ENCODE measurements around the gene GJD2.

Gene GJD2

DNA sequence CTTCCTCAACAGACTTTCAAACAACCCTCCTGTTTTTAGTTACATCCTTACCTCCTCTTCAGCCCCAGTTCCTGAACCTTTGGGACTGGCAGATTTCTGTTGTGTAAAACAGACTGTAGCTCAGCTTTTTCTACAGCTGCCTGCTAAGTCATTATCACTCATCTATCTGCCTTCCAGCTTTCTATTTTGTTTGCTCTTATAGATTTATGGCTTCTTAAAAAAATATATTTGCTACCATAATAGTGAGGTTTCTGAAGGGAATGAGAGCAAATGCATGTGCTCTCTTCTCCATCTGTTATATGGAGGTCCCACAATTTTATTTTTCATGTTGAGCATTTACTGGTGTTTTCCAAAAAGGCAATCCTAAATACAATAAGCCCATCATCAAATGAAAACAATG, 18.2 kb upstream of the GJD2 start:
- no peak for DNase-seq

DNA sequence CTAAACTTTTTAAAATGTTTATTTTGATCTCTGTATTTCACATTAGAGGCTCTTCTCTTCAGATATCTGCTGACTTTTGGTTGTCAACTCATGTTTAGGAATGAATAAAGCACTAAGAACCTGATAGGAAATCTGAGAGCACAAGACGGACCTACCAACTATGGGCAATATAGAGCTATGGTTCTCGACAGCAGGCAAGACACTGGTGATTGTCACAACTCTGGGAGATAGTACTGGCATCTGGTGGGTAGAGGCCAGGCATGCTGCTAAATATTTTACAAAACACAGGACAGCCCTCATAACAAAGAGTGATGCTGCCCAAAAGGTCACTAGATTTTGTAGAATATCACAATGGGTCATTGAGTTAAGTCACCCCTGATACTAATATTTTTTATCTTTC, 17.5 kb upstream of the GJD2 start:
- no peak for DNase-seq

DNA sequence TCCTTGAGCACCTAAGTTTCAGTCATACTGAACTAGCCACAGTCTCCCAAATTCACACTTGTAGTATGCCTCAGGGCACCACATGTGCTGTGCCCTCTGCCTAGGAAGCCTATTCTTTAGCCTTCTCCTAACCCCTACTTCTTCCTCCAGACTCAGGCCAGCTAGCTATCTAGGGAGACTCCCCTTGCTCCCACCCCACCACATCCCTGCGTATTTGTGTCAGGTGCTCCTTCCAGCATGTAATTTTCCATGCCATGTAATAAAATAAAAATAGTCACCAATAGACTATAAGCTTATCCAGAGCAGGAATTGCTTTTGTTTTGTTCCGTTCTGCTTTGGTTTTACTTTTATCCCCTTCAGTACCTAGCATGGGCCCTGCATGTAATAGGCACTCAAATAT, 14.9 kb upstream of the GJD2 start:
- no peak for DNase-seq

DNA sequence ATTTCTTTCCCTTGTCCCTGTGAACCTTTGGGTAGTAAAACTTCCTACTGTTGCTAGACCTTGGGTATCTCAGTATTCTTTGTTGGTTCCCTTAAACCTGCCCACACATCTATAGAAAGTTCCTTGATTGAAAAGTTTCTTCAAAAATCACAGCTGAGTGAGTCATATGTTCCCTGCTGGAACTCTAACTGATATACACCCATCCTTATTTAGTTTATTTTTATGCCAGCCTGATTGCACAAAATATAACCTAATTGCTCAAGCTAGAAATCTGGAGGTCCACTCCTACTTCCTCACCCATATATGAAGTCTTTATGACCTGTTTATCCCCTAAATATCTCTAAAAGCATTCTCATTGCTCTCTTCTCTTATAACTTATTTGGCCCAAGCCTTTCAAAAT, 13.7 kb upstream of the GJD2 start:
- DNase-seq: peak in 2 of 4 experiments; percentile 28 to 45

DNA sequence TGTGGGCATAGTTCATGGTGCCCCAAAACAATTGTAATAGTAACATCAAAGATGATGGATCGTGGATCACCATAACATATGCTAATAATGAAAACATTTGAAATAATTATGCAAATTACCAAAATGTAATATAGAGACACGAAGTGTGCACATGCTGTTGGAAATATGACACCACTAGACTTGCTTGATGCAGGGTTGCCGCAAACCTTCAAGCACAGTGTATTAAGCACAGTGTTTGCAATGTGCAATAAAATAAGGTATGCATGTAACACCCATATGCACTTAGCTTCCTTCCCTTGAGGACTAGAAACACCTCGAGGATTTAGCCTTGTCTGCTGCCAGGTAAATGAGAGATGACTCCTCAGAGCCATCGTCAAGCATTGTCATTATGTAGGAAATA, 10.9 kb upstream of the GJD2 start:
- no peak for DNase-seq

DNA sequence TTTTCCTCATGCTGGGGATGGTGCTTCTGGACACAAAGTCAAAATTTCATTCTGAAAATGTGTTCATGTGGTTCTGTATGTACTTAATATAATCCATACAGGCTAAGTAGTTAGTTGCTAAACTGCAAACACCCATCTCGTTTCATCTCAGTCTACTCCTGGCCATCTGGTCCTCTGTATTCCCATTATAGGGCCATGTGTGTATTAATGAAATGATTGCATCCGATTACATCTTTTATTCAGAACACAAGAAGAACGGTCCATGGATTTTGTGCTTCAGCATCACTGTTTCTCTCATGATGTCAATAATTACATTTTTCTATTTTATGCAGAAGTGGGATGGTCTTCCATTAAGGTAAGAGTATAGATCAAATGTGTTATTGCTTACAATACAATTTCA, 6.1 kb upstream of the GJD2 start:
- no peak for DNase-seq

DNA sequence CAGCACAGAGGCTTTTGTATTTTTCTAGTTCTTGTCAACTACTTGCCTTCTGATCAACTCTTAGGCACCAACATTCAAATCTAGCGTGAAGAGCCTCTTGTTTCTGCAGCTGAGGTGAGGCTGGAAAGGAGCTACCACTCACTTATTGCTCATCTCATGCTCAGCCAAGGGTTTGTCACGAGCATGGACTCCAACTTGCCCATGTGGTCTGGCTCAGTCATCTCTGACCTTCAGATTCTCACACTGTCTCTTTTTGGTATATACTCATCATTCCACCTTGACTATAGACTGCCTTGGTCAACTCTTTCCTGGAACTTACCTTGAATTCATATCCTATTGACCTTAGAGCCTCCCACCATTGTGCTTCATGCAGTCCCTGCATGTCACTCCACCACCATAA, 5.2 kb upstream of the GJD2 start:
- DNase-seq: no peak

DNA sequence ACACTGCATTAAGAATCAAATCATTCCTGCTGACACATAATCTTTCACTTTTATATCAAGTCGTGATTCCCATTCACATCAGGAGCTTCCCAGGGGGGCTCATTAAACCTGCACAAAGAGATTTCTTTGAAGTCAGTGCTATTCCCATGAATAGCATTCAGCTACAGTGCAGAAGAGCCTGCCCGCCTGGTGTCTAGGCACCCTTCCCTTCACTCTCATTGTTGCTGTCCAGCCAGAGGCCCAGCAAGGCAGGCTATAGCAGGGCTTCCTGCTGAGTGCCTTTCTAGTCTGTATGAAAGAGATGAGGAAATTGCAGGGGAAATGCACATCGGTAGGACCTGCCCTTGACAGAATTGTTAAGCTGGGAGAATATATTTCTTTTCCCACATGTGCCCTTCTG, 4.5 kb upstream of the GJD2 start:
- no peak for DNase-seq

DNA sequence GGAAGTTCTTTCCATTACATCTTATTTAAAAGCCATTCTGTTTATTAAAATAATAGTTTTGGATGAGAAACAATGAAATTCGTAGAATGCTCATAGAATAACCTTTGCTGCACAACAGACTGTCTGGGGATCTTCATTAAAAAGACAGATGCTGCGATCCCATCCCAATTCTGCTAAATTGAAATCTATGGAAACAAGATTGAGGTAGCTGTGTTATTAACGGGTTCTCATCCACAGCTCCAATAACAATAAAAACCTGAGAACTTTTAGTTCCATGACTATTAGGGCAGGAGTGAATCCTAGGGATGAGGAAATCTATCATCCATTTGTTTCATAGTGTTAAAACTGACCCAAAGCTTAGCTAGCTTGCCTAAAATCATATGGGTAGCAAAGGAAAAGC, 2.5 kb upstream of the GJD2 start:
- no peak for DNase-seq

DNA sequence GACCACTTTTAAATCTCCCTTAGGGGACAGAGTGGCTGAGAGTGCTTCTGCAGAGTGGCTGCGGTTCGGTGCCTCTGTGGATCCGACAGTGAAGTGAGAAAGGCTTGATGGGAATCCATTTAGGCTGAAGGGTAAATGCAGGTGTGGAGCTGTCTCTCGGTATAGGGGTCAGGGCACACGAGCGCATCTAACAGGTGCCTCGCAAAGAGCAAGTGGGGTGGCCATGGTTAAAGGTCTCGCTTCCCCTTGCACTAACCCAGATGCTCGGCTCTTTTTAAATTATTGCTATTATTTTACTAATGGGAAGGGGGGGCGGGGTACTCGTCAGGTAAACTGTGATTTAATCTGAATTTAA, 598 bp upstream of the GJD2 start:
- DNase-seq: no peak

DNA sequence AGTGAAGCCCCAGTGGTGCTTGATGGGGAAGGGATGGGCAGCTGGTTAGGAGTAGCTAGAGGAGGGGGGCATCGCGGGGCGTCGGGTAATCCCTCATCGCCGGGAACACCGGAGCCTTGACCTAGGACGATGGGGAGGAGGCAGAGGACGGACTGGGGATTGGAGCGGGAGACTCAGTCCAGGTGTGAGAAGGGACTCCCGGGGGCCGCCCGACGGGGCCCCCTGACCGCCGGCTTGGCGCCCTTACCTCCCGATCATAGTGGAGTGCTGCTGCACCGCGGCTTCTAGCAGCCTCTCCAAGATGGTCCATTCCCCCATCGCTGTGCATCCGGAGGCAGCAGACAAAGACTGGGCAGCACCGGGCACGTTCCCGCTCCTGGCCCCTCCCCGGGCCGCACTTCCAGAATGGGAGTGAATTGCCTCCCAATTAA, 612 bp downstream of the GJD2 start:
- no peak for DNase-seq

DNA sequence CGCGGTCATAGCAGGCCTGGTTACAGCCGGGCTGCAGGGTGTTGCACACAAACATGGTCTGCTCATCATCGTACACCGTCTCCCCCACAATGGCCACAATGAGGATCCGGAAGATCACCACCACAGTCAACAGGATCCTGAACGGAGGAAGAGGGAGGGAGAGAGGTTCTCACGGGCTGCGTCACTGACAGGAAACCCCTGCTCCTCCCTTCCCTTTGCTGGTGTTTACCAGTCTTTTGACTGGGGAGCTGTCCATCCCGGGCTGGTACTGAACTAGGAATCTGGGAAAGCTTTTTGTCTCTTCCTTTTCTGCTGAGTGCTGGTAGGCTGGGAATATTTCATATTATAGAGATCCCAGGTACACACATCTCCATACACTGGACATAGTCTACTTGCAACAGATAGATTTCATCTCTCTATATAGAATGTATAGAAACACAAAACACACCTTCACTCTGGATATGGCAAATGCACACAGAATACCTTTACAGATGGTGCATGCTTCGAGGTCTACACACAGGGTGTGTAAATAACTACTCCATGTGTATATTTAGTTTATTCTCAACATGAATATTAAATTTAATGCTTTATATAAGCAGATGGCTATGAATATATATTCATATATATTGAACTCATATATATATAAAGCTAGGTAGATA, 1.4 kb downstream of the GJD2 start:
- DNase-seq: peak in 3 of 4 experiments; percentile 2 to 30 (median 6)

DNA sequence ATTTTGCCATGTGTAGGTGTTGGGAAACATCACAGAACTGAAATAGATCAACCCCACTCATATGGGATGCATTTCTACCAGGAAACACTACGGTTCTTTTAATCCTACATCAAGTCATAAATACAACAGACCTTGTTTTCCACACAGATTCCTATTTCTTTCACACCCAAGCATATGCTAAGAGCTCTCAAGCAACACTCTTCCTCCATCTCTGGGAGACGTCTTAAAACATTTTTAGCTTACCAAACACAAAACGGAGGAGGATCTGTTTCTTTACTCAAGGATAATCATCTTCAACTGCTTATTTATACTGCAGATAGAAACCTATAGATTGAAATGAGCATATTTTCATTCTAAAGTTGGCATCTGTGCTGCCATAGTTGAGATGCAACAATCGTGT, 5.1 kb downstream of the GJD2 start:
- no peak for DNase-seq

DNA sequence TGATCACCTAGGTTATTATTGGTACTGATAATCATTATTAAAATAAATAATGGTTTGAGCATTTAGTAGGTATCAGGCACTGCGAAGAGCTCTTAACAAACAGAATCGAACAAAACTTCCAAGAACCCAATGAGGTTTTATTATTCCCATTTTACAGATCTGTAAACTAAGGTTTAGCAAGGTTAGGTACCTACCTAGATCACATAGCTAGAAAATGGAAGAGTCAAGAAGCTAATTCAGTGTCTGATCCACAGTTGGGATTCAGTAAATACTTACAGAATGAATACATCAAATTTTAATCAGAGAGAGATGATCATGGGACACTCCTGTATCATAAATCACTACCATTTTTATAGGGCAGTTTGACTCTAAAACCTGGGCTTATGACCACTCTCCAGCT, 15.5 kb downstream of the GJD2 start:
- DNase-seq: no peak

DNA sequence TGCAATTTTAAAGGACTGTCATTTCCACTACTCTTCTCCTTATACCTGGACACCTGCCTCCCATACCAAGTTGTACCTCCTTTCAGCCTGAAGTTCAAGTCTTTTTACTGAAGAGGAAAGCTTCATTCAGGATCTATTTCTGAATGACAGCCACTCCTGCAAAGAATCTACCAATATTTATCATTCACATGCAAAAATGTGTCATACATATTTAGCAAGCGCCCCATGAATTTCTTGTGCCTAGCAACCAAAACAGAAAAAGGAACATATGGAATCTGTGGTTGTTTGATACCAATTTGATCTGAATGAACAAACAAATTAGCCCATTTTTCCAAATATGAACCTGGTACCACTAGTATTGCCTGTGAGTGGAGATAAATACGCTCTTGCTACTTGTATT, 16.8 kb downstream of the GJD2 start:
- no peak for DNase-seq

DNA sequence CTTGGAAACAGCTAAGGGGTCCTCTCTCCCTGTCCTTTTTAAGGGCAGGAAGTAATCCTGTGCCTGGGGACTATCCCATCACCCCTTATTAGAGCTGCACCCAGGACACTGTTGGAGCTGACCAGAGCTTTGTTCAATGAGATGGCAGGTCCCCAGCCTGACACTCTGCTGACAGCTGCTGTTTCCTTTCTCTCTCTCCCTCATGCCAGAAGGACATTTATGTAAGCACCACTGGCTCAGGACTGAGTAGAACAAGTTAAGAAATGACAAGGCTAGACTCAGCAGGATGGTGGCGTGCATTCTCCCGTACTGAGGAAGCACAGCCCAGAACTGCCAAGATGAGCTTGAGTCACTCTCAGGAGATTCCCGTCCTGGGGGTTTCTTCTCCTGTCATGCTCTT, 17.3 kb downstream of the GJD2 start:
- no peak for DNase-seq

DNA sequence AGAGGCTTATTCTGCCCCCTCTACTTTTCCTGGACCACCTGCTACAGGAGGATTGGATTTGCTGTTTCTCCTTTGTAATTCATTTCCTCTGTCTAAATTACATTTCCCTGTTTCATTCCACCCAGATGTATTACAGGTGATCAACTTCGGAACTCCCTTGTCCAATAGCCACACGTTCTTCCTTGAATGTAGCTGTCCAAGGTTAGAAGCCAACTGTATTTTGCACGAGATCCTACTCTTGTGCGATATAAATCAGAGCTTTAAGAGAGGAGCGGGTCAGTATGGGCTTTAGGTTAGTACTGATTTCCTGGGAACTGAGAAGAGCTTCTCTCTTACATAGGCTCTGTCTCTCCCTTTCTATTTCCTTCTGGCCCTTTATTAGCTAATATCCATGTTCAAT, 20.5 kb downstream of the GJD2 start:
- DNase-seq: no peak

DNA sequence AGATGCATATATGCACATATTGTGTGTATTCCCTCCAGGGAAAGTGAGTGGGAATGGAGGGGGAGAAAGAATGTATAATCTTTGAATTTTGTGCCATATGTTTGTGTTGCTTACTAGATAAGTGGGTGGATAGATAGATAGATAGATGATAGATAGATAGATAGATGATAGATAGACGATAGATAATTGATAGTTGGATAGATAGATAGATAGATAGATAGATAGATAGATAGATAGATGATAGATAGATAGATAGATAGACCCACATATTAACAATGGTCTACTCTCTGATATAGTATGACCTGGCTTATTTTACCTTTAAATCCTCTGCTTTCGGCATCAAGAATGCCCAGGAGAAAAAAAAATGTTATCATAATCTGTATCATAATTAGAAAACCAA, 21.2 kb downstream of the GJD2 start:
- no peak for DNase-seq

DNA sequence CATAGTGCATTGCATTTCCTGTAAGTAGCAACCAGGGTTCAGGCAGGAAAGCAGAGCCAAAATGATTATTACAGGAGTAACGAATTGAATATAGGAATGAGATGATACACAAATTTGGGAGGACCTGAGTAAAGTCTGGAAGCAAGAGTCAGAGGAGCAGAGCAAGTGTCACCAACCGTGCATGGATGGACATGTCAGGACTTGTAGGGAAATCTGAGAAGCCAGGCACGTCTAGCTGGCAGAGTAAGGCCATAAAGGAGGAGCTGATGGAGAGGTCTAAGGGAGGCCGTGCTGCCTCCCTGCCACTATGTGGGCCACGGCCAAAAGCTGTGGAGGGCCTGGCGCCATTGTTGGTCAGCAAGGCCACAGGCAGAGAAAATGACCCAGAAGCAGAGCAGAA, 22.4 kb downstream of the GJD2 start:
- no peak for DNase-seq

DNA sequence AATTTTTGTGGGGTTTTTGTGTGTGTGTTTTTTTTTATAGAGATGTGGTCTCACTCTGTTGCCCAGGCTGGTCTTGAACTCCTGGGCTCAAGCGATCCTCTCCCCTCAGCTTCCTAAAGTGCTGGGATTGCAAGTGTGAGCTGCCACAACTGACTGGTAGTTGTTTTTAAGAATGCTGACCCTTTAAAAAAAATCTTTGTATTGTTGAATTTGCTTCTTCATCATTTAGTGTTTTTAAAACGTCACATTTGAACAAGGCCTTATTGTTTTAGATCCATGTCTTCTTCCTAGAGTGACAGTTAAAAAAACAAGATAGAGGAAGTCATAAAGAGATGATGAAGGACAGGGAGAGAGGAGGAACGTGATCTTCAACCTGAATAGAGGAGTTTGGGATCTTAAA, 24.1 kb downstream of the GJD2 start:
- DNase-seq: no peak

DNA sequence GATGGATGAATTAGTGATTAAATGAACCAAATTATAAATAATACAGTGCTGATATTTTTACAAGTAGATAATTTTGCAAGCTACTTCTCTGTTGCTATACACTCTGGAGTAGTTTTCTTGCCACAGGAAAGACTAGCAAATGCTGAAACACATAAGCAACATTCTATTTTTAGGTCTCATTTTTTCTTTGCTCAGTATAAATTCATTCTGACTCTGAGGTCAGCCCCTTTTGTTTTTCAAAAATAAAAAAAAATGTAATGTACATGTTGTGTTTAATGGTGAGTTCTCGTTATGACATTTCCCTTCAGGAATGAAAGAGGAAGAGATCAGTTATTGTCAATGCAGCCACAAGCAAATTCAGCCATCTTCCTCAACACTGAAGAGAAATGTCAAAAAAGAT, 24.9 kb downstream of the GJD2 start:
- DNase-seq: no peak

DNA sequence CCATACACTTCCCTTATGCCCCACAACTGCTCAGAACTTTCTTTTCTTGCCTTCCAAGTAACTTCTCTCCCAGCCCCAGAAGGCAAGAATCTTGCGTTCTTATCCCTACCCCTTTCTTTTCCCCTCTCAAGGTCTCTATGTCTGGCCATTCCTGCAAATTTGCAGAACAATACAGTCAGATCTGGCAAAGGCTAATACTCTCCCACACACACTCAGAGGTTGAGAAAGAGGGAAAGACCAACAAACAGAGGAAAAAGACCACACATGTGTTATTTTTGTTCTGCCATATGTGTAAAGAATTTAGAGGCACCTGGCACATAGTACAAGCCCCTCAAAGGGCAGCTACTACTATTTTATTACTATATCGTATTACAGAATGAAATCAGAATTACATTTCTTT, 25.7 kb downstream of the GJD2 start:
- DNase-seq: no peak

DNA sequence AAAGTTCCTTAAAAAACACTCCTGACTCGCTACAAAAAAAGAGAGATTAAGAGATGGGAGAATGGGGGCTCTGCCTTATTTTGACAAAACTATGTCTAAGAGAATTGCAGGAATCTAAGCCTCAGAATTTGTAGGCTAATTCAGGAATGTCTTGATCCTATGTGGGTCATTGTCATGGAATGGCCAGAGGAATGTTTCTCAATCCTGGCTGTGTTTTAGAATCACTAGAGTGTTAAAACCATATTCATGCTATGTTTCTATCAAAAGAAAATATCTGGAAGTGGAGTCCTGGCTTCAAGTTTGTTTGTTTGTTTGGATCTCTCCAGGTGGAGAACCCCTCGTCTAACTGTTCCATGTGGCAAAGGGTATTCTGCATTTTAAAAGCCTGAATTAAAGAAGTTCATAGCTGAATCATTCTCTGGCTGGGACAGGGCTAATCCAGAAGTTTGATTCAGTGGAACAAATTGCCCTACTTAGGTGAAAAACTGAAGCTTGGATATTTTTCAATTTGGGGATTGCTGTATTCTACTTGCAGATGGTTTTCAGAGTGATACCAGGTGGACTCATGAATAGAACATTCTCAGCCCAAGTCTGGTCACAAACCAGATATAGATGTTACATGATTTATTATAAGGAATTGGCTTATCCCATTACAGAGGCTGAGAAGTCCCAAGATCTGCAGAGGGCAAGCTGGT, 28.2 kb downstream of the GJD2 start:
- DNase-seq: no peak

DNA sequence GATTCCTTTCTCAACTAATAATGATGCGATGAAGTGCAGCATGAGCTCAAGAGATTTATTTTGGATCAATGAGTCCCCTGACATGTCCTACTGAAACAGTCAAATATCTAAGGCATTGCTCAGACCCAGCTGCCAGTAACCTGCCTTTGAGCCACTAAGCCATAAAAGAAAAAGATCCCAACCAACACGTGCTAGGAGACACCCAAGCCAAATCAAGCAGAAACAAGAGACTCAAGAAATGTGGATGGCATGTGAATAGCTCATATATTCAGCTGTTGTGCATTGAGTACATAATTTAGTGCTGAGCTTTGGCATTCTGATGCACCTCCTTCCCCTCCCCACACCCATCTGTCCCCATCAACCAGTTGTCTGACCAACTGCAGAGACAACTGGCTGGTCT, 29.2 kb downstream of the GJD2 start:
- no peak for DNase-seq

DNA sequence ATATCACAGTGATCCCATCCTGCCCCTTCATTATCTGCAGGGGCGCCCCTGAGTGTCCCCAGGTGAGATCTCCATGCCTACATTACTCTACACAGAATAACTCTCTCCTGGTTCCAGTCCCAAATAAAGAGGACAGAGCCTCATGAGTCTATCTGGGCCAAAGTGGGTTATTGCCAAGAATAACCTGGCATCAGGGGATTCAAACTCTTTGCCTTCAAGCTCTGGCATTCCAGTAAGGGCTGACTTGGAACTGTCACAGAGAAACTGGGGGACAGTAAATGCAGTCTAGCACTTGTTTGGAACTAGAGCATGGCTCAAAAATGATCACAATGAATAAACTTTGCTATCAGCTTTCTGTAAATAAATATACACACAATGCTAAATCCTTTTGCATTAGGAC, 30.3 kb downstream of the GJD2 start:
- DNase-seq: no peak

All from suppressor macrophage (primary cell).